Breast epithelium (tissue), 4 donors: ENCODE data around the gene USHBP1. TPM values are rescaled to one million over a fixed set of nuclear protein-coding genes. Genes with fewer than 3 reads are reported as not detected.
A peak's percentile ranks its signal among the peaks of the same experiment; 100 is the strongest.

Experiments
- DNase-seq, 2 donors: peaks; one replicate each; pipeline ENCODE4 v3.0.0-alpha.2; 2019; ENCODE audit warnings: low spot score in 2 of 2
- H3K27ac ChIP-seq, 2 donors: fragments of 200-600 bp; sonication (generic) in 1 of 2; one replicate each; pipeline ENCODE4 v1.5.1; 2016 to 2019; ENCODE audit warnings: mild to moderate bottlenecking in 1 of 2
- H3K27me3 ChIP-seq, 2 donors: fragments of 200-600 bp; sonication (generic) in 1 of 2; one replicate each; pipeline versions ENCODE4 v1.5.1 to v1.6.0; 2017 to 2019; ENCODE audit warnings: control low read depth in 1 of 2, mild to moderate bottlenecking in 1 of 2
- H3K36me3 ChIP-seq: fragments of 200-600 bp; one replicate; pipeline ENCODE4 v1.5.1; 2019
- H3K4me1 ChIP-seq, 2 donors: fragments of 200-600 bp; sonication (generic); one replicate each; pipeline ENCODE4 v1.5.1; 2016 to 2019; ENCODE audit warnings: control low read depth in 1 of 2
- H3K4me3 ChIP-seq, 3 donors: fragments of 200-600 bp; sonication (generic); 1 replicate in 2 of 3; 2 replicates in 1 of 3; pipeline ENCODE4 v1.5.1; 2016 to 2019; ENCODE audit warnings: mild to moderate bottlenecking in 3 of 3, moderate library complexity in 2 of 3
- H3K9me3 ChIP-seq, 2 donors: fragments of 200-600 bp; sonication (generic) in 1 of 2; one replicate each; pipeline ENCODE4 v1.5.1; 2016 to 2019; ENCODE audit warnings: control low read depth in 1 of 2
- CTCF ChIP-seq, 3 donors: fragments of 450-650 bp; IDR thresholded peaks; one replicate each; pipeline ENCODE4 v1.5.1; 2016 to 2017; ENCODE audit warnings: antibody characterized with exemption in 3 of 3, mild to moderate bottlenecking in 3 of 3, moderate library complexity in 3 of 3
- POLR2A ChIP-seq: fragments of 450-650 bp; IDR thresholded peaks from one replicate; pipeline ENCODE4 v1.6.1; 2016; ENCODE audit warnings: antibody characterized with exemption, mild to moderate bottlenecking, moderate library complexity
- POLR2AphosphoS5 ChIP-seq, 3 donors: sonication (generic); formaldehyde crosslinking; IDR thresholded peaks; one replicate each; pipeline ENCODE4 v1.6.1; 2017; ENCODE audit warnings: antibody characterized with exemption in 3 of 3
- intact Hi-C: fragments of 100-400 bp; cut with DNase I; formaldehyde crosslinking; loops from one replicate; pipeline ENCODE4 v1.15.1; 2023; ENCODE audit warnings: low total_unique reads
- total RNA-seq, 3 donors: library from RNA; depleted of rRNA; stranded (reverse); fragments of >200 nt; gene quantifications; one replicate each; pipeline ENCODE4 v1.1.0, GENCODE V29; 2016

USHBP1 gene
- total RNA-seq, 3 donors from 2014 or later, result 5.8 to 8.8 (median 7.0) TPM

DNA sequence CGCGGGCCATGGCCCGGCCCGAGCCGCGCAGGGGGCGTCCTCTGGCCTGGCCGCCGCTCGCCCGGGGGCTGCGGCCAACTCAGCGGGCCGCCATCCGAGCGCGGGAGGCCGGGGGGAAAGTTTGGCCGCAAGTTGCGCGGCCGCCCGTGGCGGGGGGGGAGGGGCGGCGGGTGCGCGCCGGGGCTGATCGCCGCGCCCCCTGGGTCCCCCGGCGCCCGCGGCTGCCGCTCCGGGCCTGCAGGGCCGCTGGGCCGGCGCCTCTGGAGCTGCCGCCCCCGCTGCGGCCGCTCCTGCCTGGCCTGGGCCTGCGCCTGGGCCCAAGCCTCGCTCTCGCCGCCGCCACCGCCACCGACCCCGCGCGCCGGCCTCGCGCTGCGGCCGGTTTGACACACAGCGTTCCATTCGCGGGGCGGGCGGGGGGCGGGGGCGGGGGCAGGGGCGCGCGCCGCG, 19.0 kb downstream of the USHBP1 start, which contains the start of gene NR2F6:
Gene NR2F6 (minus strand): TSS at position 385 of the 450 bp plus-strand sequence. CDS start 699 bp downstream, outside the sequence.
- Histone ChIP-seq H3K27me3 (no peaks in the 10 kb centered on the region), H3K9me3 (no peaks in the 10 kb centered on the region), H3K4me3 (peak within 1 kb of the TSS; percentile 72 to 86 (median 75)), H3K4me1 (peaks cover 6 to 7% of the 10 kb centered on the region in 2 donors), H3K36me3 (no peaks in the 10 kb centered on the region), H3K27ac (peak within 1 kb of the TSS; percentile 79 to 97)
- intact Hi-C loops, result no loop called here
- TF ChIP-seq POLR2AphosphoS5 (IDR thresholded peaks at IDR 0.05) (peak in 1 of 3 donors; percentile 3), CTCF (IDR thresholded peaks at IDR 0.05) (no peak), POLR2A (no peak)
- no peak for DNase-seq

DNA sequence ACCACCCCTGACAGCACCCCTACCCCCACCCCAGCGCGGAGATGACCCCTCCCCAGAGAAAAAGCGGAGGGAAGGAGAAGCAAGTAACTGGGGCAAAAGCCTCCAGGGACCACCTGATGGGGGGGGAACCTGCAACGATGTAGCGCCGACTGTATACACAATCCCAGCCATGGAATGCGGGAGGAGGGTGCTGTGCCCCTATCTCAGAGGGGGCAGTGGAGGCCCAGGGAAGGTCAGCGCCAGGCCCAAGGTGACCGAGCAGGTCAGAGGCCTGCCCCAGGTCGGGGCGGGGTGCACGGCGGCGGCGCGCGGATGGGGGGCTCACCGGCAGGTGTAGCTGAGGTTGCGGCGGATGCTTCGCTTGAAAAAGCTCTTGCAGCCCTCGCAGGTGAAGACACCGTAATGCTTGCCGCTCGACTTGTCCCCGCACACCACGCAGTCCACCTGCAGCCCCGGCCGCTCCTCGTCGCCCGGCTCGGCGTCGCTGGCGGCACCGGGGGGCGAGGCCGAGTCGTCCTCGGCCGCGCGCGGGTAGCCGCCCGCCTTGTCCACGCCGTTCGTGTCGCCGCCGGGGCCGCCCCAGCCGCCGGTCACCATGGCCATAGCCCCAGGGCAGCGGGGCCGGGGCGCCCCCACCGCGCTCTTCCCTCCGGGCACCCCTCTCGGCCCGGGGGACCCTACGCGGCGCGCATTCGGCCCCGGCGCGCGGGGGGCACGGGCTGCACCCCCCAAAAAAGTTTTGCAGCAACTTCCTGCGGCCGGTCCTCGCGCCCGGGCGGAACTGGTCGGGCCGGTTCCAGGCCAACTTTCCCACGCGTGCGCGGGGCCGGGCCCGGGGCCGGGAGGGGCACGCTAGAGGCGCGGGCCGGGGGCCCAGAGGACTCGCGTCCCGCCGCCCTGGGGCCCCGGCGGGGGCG, 19.7 kb downstream of the USHBP1 start:
- peak in 1 of 2 donors; percentile 69 for DNase-seq
- H3K27ac ChIP-seq, result peak overlapping the region; percentile 62 to 97
- no peaks in the 10 kb centered on the region for H3K9me3 ChIP-seq
- peaks cover 6 to 7% of the 10 kb centered on the region in 2 donors for H3K4me1 ChIP-seq
- peak overlapping the region; percentile 72 to 86 (median 75) for H3K4me3 ChIP-seq
- intact Hi-C loops, result no loop called here
- no peaks in the 10 kb centered on the region for H3K27me3 ChIP-seq
- TF ChIP-seq POLR2AphosphoS5 (IDR thresholded peaks at IDR 0.05) (no peak), CTCF (IDR thresholded peaks at IDR 0.05) (no peak), POLR2A (no peak)
- no peaks in the 10 kb centered on the region for H3K36me3 ChIP-seq

DNA sequence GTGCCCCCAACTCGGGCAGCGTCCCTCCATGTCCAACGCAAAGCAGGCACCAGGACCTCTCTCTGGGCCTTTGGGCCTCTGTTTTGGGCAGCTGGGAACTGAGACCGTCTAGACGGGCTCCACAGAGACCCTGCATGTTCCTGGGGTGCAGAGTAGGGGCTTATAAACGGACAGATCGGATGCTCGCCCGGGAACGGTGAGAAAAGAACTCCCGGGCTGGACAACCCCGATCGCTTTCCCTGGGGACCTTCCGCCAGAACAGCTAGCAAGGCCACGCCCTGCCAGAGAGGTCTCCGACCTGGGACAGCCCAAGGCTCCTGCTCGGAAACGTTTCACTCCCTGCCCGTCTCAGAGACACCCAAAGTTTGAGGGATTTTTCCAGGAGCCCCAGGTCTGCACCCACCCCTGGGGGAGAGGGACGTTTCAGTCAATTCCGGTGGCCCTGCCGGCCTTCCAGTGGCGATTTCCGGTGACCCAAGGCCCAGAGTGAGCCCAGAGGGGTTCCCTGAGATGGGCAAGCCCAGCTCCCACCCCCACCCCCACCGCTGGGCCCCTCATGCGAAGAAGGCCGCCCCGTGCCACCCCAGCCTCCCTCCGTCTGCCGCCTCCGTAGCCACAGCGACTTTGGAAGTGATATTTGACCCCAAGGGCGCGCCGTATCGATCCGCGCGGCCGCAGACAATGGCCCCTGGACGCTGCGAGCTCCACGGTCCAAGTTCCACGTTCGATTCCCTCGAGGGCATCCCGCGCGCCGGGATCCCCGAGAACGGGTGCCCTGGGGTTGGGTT, 20.5 kb downstream of the USHBP1 start:
- TF ChIP-seq POLR2AphosphoS5 (IDR thresholded peaks at IDR 0.05), result no peak
- TF ChIP-seq CTCF (IDR thresholded peaks at IDR 0.05), result no peak
- no peak for TF ChIP-seq POLR2A
- Histone ChIP-seq H3K4me3 (peak overlapping the region; percentile 72 to 86 (median 75)), H3K4me1 (peaks cover 6 to 7% of the 10 kb centered on the region in 2 donors), H3K27ac (peak overlapping the region; percentile 62 to 97), H3K9me3 (no peaks in the 10 kb centered on the region), H3K36me3 (no peaks in the 10 kb centered on the region), H3K27me3 (no peaks in the 10 kb centered on the region)
- intact Hi-C loops, result no loop called here
- DNase-seq, result no peak

DNA sequence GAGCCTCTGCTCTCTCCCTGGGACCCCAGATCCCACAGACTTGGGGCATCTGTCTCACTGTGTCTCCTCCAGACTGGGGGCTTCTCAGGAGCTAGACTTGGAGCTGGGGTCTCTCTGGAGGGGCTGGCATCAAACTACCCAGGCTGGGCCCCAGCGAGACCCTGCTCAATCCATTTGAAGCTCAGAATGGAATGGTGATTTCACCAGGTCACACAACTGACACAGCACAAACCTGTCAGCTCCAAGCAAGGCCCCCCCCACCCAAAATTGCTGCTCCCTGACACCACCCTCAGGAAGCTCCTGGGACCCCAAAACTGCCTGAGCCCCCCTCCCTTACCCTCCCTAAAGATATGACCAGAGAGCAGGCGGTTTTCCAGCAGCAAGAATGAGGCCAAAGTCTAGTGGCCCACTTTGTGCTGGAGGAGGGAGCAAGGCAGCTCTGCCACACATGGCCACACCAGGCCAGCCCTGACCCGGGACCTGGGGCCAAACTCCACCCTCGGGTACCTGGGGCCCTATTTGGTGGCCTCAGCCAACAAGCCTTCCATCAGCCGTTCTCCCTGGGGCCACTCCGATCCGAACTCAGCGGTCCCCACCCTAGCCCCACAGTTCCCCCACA, 21.2 kb downstream of the USHBP1 start:
- H3K27me3 ChIP-seq, result no peaks in the 10 kb centered on the region
- no peak for TF ChIP-seq POLR2AphosphoS5 (IDR thresholded peaks at IDR 0.05)
- no peak for TF ChIP-seq POLR2A
- H3K4me3 ChIP-seq, result peak overlapping the region; percentile 72 to 86 (median 75)
- H3K36me3 ChIP-seq, result no peaks in the 10 kb centered on the region
- no peaks in the 10 kb centered on the region for H3K9me3 ChIP-seq
- DNase-seq, result no peak
- intact Hi-C loops, result no loop called here
- H3K27ac ChIP-seq, result peak overlapping the region; percentile 62 to 97
- peaks cover 6 to 7% of the 10 kb centered on the region in 2 donors for H3K4me1 ChIP-seq
